SK-N-MC (cell line): ENCODE measurements around the gene NPAP1.

Experiments used
- EZH2 ChIP-seq: fragments of 200-600 bp; sonication (generic); IDR thresholded peaks from one replicate; pipeline ENCODE4 v1.6.1; 2017; ENCODE audit warnings: antibody characterized with exemption
- POLR2AphosphoS5 ChIP-seq: IDR thresholded peaks from 2 replicates; pipeline ENCODE4 v1.6.1; 2012; ENCODE audit warnings: mild to moderate bottlenecking, low read depth, low read length, borderline replicate concordance

GRCh38 chr15:24676431-24676830 is 856 bp downstream of the NPAP1 start:
- TF ChIP-seq EZH2 (no peak), POLR2AphosphoS5 (no peak)
